Activated CD4-positive, CD25-positive, alpha-beta regulatory T cell treated with anti-CD3 and anti-CD28 coated beads, Interleukin-2, amount 50 U/mL, for 72 hours (primary cell): ENCODE results near the gene PAK6.

Experiments
- DNase-seq: peaks from one replicate; pipeline ENCODE4 v3.0.0; 2021

PAK6 gene

DNA sequence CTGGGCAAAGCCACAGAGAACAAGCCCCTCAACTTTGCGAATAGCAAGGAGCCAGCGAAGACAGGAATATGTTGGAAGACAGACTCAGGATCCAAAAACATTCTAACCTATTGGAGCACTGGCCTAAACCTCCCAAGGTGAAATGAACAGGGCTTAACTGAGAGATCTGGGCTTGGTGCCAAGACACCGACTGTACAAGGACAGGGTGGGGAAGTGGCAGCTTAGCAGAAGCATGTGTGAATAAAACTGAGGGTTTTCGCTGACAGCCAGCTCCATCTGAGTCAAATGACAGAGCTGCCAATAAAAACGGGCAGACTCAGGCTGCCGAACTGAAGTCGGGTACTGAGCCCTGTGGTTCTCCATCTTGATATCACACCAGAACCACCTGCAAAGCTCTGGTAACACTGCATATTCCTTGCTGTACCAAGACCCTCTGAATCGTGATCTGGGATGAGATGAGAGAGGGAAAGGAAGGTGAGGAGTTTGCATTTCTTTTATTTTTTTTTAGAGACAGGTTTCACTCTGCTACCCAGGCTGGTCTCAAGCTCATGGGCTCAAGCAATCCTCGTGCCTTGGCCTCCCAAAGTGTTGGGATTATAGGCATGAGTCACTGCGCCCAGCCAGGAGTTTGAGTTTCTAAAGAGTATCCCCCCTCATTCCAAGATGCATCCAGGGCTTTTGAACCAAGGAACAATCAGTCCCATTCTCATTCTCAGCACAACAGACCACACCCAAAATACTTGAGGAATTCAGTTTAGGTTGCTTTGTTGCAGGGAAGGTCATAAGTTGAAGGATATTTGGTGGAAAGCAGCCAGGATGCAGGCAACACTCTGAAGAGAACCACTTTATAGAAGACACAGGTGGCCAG lies 74.9 kb downstream of the PAK6 start:
- no peak for DNase-seq

DNA sequence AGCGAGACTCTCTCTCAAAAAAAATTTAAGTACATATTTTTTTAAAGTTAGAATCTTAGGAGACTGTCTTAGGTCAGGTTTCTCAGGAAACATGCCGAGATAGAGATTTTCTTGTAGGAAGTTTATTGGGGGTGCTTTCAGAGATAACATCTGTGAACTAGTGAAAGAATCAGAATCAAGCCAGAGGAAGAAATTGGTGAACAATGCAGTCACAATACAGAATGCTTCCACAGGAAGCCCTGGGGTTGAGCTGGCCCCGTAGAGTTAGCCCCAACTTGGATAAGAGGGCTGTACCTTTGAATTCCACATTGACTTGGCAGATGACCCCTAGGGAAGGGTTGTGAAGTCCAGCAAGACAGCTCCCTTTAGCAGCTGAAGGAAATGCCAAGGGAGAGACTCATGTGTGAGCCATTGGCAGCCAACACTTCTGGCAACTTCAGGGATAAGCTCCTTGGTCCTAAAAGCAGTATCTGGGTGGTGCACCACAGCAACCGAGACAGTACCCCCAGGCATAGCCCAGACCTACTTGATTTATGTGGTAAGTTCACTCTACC lies 75.9 kb downstream of the PAK6 start:
- DNase-seq: no peak

DNA sequence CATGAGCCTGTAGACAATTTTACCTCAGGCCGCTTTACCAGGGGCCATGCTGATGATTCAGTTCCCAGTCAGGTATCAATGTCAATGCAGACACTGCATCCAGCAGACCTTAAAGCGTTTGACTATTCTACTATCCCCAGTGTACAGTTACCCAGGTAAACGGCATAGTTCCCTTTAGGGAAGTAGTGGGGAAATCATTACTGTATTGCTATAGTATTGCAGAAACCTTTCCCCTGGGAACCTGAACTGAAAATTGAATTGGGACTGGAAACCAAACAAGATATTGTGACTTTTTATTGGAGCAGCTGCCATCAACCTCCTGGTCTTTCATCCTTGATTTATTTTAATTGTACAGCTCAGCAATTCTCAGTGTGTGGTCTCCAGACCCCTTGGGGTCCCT lies 78.1 kb downstream of the PAK6 start:
- DNase-seq: no peak

DNA sequence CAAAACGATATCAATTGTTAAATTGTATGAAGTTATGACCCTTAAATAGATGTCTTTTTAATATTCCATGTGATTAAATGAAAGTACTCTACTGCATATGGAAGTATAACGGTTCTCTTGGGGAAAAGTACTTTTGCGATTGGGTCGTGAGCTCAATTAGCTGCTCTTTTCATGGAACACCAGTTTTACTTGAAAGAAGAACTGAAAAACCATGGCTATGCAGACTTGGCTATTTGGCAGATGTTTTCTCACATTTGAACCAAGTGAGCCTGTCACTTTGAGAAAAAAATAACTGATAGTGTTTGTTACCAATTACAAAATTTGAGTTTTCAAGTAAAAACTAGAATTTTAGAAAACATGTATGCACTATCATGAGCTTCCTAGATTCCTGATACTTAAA lies 78.7 kb downstream of the PAK6 start:
- no peak for DNase-seq

DNA sequence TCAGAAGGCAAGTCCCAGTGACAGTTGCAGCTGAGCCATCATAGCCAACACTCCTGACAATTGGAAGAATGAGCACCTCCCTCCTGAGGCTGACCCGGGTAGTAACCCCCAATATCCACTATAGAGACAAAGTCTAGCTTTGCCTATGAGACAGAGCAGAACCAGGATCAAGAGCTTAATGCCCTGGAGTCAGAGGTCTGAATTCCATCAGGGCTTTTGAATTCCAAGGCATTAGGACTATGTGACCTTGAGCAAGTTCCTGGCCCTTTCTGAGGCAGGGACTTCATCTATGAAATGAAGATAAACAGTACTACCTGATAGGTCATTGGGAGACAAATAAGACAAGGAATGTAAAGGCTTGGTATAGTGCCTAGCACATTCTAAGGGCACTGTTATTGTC lies 81.5 kb downstream of the PAK6 start:
- DNase-seq: no peak

DNA sequence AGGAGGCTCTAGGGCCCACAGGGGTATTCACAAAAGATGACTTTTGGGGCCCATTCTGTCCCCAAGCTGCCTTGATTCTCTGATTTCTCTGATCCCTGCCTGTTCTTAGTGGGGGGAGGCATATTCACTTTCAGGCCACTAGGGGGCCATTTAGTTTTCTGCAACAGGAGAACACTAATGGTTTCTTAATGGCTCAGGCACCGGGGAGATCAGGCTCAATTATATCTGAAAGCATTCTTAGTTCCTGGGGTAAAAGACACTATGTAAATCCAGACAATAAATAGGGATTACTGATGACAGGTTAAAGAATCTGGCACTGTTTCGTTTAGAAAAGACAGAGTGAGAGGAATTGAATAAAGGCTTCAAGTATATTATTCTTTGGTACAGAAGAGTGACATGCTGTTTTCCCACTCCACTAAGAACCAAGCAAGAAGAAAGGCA lies 82.1 kb downstream of the PAK6 start:
- no peak for DNase-seq

GRCh38 chr15:40322531-40323238 lies 83.8 kb downstream of the PAK6 start:
- DNase-seq: no peak

GRCh38 chr15:40323239-40323952 lies 84.5 kb downstream of the PAK6 start, which contains the start of gene INAFM2:
Gene INAFM2 (plus strand): TSS chr15:40323692. CDS start chr15:40324056, 364 bp downstream.
- peak; percentile 78 for DNase-seq

- DNase-seq: no peak
Measured at GRCh38 chr15:40323953-40324937, 85.4 kb downstream of the PAK6 start.

- no peak for DNase-seq
Measured at GRCh38 chr15:40325188-40325587, 86.3 kb downstream of the PAK6 start.

GRCh38 chr15:40325700-40326099 lies 86.8 kb downstream of the PAK6 start:
- no peak for DNase-seq
